HepG2 (cell line): ENCODE data around the gene GPN2. TPM values are rescaled to one million over a fixed set of nuclear protein-coding genes. Genes with fewer than 3 reads are reported as not detected.

Experiments used
- ATAC-seq: fragments of 200-7000 bp; cut with Tn5 transposase; 3 replicates; pipeline ENCODE4 v1.9.1; 2020; ENCODE audit warnings: mild to moderate bottlenecking, moderate library complexity
- BruUV-seq: library from RNA; stranded (reverse); fragments of 400-500 nt; replicated peaks from 2 replicates; lab custom pipeline; 2021; lab: Mats Ljungman, UMichigan
- CTCF ChIA-PET: fragments of 300-600 bp; formaldehyde crosslinking; extraction: SDS; loops from one replicate; lab custom pipeline; 2021; ENCODE audit warnings: low total read pairs, inconsistent platforms, low intra/inter-chr PET ratio; lab: Yijun Ruan, JAX
- POLR2A ChIA-PET: fragments of 350-600 bp; sonication (Branson Sonifier 250); formaldehyde crosslinking; loops from one replicate; lab custom pipeline; 2020; ENCODE audit warnings: antibody characterized with exemption, inconsistent platforms; lab: Yijun Ruan, JAX
- DNase-seq: peaks from one replicate; pipeline ENCODE4 v3.0.0-alpha.2; 2015; ENCODE audit warnings: low spot score
- FAIRE-seq: peaks from 3 replicates; lab custom pipeline; 2011; peaks lifted over from hg19 to GRCh38; lab: Jason Lieb, UNC
- H2AFZ ChIP-seq: one replicate; pipeline ENCODE4 v1.6.1; 2011; ENCODE audit warnings: low read length, inconsistent platforms
- H3K27ac ChIP-seq: fragments of 300-600 bp; 3 replicates; pipeline ENCODE4 v1.8.0; 2011; ENCODE audit warnings: mixed run types, mild to moderate bottlenecking, mixed read lengths, low read length, inconsistent platforms; ENCODE audit not compliant: insufficient read depth; ENCODE audit errors: extremely low read length
- H3K27me3 ChIP-seq, 2 experiments: fragments of 200-600 bp in 1 of 2; 2 replicates in 1 of 2; 3 replicates in 1 of 2; pipeline versions ENCODE4 v1.6.0 to v1.8.0; 2011; ENCODE audit warnings: low read length in 2 of 2, mild to moderate bottlenecking in 2 of 2, moderate library complexity in 2 of 2, inconsistent platforms in 1 of 2; ENCODE audit not compliant: insufficient read depth in 2 of 2, control insufficient read depth in 1 of 2
- H3K36me3 ChIP-seq, 2 experiments: fragments of 200-600 bp in 1 of 2; replicated peaks in 1 of 2; 2 replicates in 1 of 2; 3 replicates in 1 of 2; pipeline versions ENCODE4 v1.5.1 to v1.8.0; 2011; ENCODE audit warnings: low read length in 2 of 2, inconsistent platforms in 1 of 2; ENCODE audit not compliant: insufficient read depth in 2 of 2, control insufficient read depth in 1 of 2
- H3K4me1 ChIP-seq: 2 replicates; pipeline ENCODE4 v1.5.1; 2012; ENCODE audit warnings: low read length, inconsistent platforms; ENCODE audit not compliant: insufficient read depth
- H3K4me2 ChIP-seq: 2 replicates; pipeline ENCODE4 v1.6.0; 2011; ENCODE audit warnings: low read depth, low read length, inconsistent platforms
- H3K4me3 ChIP-seq, 3 experiments: fragments of 200-600 bp in 1 of 3; sonication (generic), shearing (Covaris generic) in 1 of 3; replicated peaks in 1 of 3; 2 replicates each; pipeline ENCODE4 v1.5.1; 2011 to 2016; ENCODE audit warnings: low read length in 3 of 3, inconsistent platforms in 2 of 3, low read depth in 2 of 3, mild to moderate bottlenecking in 2 of 3, control low read depth in 1 of 3, mixed read lengths in 1 of 3; ENCODE audit not compliant: insufficient read depth in 1 of 3
- H3K79me2 ChIP-seq: one replicate; pipeline ENCODE4 v1.6.1; 2011; ENCODE audit warnings: low read length, inconsistent platforms; ENCODE audit not compliant: insufficient read depth
- H3K9ac ChIP-seq: 2 replicates; pipeline ENCODE4 v1.6.0; 2011; ENCODE audit warnings: mild to moderate bottlenecking, low read depth, low read length, inconsistent platforms; ENCODE audit not compliant: insufficient read depth
- H3K9me3 ChIP-seq: 2 replicates; pipeline ENCODE4 v1.5.1; 2012; ENCODE audit warnings: mild to moderate bottlenecking, low read length
- H4K20me1 ChIP-seq: 2 replicates; pipeline ENCODE4 v1.6.0; 2011; ENCODE audit warnings: inconsistent platforms, mild to moderate bottlenecking, low read length, moderate library complexity; ENCODE audit not compliant: insufficient read depth
- STAG1 ChIP-seq: sonication (generic); formaldehyde crosslinking; IDR thresholded peaks from 2 replicates; pipeline ENCODE4 v1.4.0; 2020; ENCODE audit warnings: missing genetic modification reagents
- TMF1 ChIP-seq: sonication (generic); formaldehyde crosslinking; IDR thresholded peaks from 2 replicates; pipeline ENCODE4 v1.8.1; 2022; ENCODE audit warnings: low read depth, missing genetic modification reagents
- WGBS: methylation state at CpG from one replicate; pipeline ENCODE4 v1.1.6; 2017; ENCODE audit warnings: low lambda C conversion rate; 5-methylcytosine and 5-hydroxymethylcytosine counted together
- in situ Hi-C: cut with HindIII; loops from 2 replicates; pipeline ENCODE4 v1.10.0; 2017; ENCODE audit warnings: low pct_unique_long_range_greater_than_20kb; ENCODE audit not compliant: extremely low pct_ligation_motif_present
- intact Hi-C: fragments of 100-400 bp; cut with micrococcal nuclease; formaldehyde crosslinking; loops from one replicate; pipeline ENCODE4 v1.10.0; 2022; ENCODE audit not compliant: unreplicated experiment
- polyA plus RNA-seq, 8 experiments: library from polyadenylated mRNA; depleted of rRNA in 3 of 8; stranded (reverse) in 7 of 8; unstranded in 1 of 8; fragments of >200 nt; fragmentation: Illumina TruSeq in 4 of 8; extraction: Trizol in 4 of 8; gene quantifications; 2 replicates each; pipeline versions ENCODE4 v1.2.1 to v1.2.3, GENCODE V29; 2011 to 2016; ENCODE audit warnings: low read depth in 4 of 8, missing spikeins in 1 of 8, mixed read lengths in 1 of 8; ENCODE audit not compliant: insufficient read depth in 1 of 8
- total RNA-seq, 5 experiments: library from RNA; depleted of rRNA; stranded (reverse); fragments of >200 nt; fragmentation: Illumina TruSeq; extraction: Trizol; gene quantifications; 2 replicates each; pipeline ENCODE4 v1.2.3, GENCODE V29; 2016; ENCODE audit warnings: low read depth in 1 of 5
- TF ChIP-seq, protein P1 (sequence below): sonication (generic); formaldehyde crosslinking; IDR thresholded peaks from 2 replicates; pipeline ENCODE4 v1.5.0; 2020; ENCODE audit warnings: mild to moderate bottlenecking, missing genetic modification reagents, moderate library complexity
- TF ChIP-seq, protein P2 (sequence below): IDR thresholded peaks from 2 replicates; pipeline ENCODE4 v1.6.1; 2016; ENCODE audit warnings: missing genetic modification reagents, missing compliant biosample characterization

The GPN2 gene
- total and polyA plus RNA-seq, 2 of the 13 experiments (the other 11 are each of a cell fraction or from before 2014, with no cell fraction given), result 19.3 to 38.9 TPM

DNA sequence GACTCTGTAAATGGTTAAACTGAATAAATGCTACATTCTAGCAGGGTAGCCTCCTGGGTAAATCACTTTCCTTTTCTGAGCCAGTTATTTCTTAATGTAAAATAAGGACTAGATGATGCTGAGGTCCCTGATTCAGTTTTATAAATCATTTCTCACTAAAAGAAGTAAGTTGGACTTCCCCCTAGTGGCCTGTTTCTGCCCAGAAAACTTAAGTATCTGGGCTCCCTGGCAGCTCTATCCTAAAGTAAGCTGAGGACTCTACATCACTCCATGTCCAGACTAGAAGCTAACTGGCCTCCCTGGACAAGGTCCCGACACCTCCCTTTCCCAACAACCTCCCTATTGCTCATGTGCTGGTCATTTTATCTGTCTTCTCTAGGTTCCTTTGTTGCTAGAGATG, 3.0 kb downstream of the GPN2 start:
- FAIRE-seq, result no peak
- Histone ChIP-seq H3K4me3 (no peak overlapping the region), H3K79me2 (peaks cover 17% of the 10 kb centered on the region)
- TF ChIP-seq STAG1 (CRISPR knock-in tag) (peak; percentile 34; the same call in 1 of the 2 replicates), TMF1 (CRISPR knock-in tag) (no peak)
- TF ChIP-seq, protein P1, sequence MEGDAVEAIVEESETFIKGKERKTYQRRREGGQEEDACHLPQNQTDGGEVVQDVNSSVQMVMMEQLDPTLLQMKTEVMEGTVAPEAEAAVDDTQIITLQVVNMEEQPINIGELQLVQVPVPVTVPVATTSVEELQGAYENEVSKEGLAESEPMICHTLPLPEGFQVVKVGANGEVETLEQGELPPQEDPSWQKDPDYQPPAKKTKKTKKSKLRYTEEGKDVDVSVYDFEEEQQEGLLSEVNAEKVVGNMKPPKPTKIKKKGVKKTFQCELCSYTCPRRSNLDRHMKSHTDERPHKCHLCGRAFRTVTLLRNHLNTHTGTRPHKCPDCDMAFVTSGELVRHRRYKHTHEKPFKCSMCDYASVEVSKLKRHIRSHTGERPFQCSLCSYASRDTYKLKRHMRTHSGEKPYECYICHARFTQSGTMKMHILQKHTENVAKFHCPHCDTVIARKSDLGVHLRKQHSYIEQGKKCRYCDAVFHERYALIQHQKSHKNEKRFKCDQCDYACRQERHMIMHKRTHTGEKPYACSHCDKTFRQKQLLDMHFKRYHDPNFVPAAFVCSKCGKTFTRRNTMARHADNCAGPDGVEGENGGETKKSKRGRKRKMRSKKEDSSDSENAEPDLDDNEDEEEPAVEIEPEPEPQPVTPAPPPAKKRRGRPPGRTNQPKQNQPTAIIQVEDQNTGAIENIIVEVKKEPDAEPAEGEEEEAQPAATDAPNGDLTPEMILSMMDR, result peak; percentile 28
- TF ChIP-seq, protein P2, sequence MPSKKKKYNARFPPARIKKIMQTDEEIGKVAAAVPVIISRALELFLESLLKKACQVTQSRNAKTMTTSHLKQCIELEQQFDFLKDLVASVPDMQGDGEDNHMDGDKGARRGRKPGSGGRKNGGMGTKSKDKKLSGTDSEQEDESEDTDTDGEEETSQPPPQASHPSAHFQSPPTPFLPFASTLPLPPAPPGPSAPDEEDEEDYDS (CRISPR knock-in tag), result no peak
- TF ChIP-seq, all 625 proteins: peak for 2
- Histone ChIP-seq H4K20me1 (no peaks in the 10 kb centered on the region), H3K4me2 (no peak overlapping the region), H3K9me3 (no peaks in the 10 kb centered on the region), H3K27me3 (no peaks in the 10 kb centered on the region), H3K36me3 (peaks cover 9 to 61% of the 10 kb centered on the region in 2 experiments; a peak in 4 of 5 replicates), H2AFZ (no peak overlapping the region), H3K9ac (no peak overlapping the region), H3K4me1 (peaks cover 50% of the 10 kb centered on the region), H3K27ac (no peak overlapping the region)
- BruUV-seq, result no TSS peak
- WGBS, result 100% methylated on average over 1 of the region's 1 CpG
- in situ Hi-C loops, result no loop called here
- intact Hi-C loops, result no loop called here
- CTCF ChIA-PET, result no interaction called here
- ATAC-seq (no peak), DNase-seq (no peak)
- POLR2A ChIA-PET, result interaction anchor here (0.8 to 1.5 kb wide), 6 partner anchors 13 to 77 kb away, joined by 3 to 9 read pairs (median 4); partner anchors contain the start of gene GPATCH3
